ENCODE results near the gene EHMT1.

DNA sequence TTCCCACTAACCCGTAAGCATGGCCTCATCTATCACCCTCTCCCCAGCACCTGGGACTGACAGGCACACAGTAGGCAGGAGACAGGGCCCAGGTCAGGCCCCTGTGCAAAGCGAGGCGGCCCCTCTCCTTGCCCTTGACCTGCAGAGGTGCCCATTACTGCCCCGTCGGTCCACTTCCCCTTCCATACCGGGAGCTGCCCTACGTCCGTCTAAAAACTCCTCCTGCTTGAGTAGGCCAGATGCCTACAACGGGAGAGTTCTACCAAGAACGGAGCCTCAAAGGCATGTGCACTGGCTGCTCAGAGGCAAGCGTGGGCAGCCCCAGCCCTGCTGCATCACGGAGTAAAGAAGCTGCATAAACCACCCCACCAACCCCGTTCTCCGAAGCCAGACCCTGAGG lies 35.5 kb upstream of the EHMT1 start:
- TF ChIP-seq CTCF (conservative IDR thresholded peaks at IDR 0.05; ENCODE audit: low read length) (no peak), EZH2phosphoT487 (IDR thresholded peaks at IDR 0.05; ENCODE audit: borderline replicate concordance, low read depth, low read length) (no peak)
